ENCODE results near the gene ST6GALNAC1. TPM values are rescaled to one million over a fixed set of nuclear protein-coding genes. Genes with fewer than 3 reads are reported as not detected.
"Not testable (repeated sequence)": the region's sequence is repeated elsewhere in the genome, so short reads cannot be mapped to it uniquely, and the experiment has no call there.

Gene ST6GALNAC1
- total RNA-seq, 1 donor from 2014 or later: 14.1 TPM

GRCh38 chr17:76640550-76641380 is 2.8 kb downstream of the ST6GALNAC1 start:
- Histone ChIP-seq H3K27me3 (no peaks in the 10 kb centered on the region), H3K4me3 (no peak overlapping the region), H3K4me1 (peaks cover 8% of the 10 kb centered on the region), H3K36me3 (no peaks in the 10 kb centered on the region), H3K27ac (peak overlapping the region; percentile 68), H3K9me3 (no peaks in the 10 kb centered on the region)
- intact Hi-C loops (cut with DNase I): no loop called here
- ATAC-seq: no peak
- no peak for TF ChIP-seq CTCF (IDR thresholded peaks at IDR 0.05)
- DNase-seq: no peak

GRCh38 chr17:76638263-76638662 is 5.3 kb downstream of the ST6GALNAC1 start:
- ATAC-seq (no peak), DNase-seq (no peak)
- H3K36me3 ChIP-seq: no peaks in the 10 kb centered on the region
- TF ChIP-seq CTCF (IDR thresholded peaks at IDR 0.05): no peak
- intact Hi-C loops (cut with DNase I): no loop called here
- H3K4me3 ChIP-seq: no peak overlapping the region
- no peaks in the 10 kb centered on the region for H3K4me1 ChIP-seq
- H3K27ac ChIP-seq: no peak overlapping the region
- H3K27me3 ChIP-seq: no peaks in the 10 kb centered on the region
- no peaks in the 10 kb centered on the region for H3K9me3 ChIP-seq

- DNase-seq; H3K27ac ChIP-seq; ATAC-seq; H3K27me3 ChIP-seq; H3K4me1 ChIP-seq; H3K4me3 ChIP-seq; H3K36me3 ChIP-seq; intact Hi-C loops (cut with DNase I); H3K9me3 ChIP-seq: not testable (repeated sequence)
Observed at GRCh38 chr17:76636486-76637206, 6.9 kb downstream of the ST6GALNAC1 start.

GRCh38 chr17:76635659-76636360 is 7.7 kb downstream of the ST6GALNAC1 start:
- no peaks in the 10 kb centered on the region for H3K36me3 ChIP-seq
- no peaks in the 10 kb centered on the region for H3K4me1 ChIP-seq
- ATAC-seq (no peak), DNase-seq (no peak)
- intact Hi-C loops (cut with DNase I): no loop called here
- no peak for TF ChIP-seq CTCF (IDR thresholded peaks at IDR 0.05)
- no peak overlapping the region for H3K27ac ChIP-seq
- no peaks in the 10 kb centered on the region for H3K9me3 ChIP-seq
- H3K27me3 ChIP-seq: no peaks in the 10 kb centered on the region
- no peak overlapping the region for H3K4me3 ChIP-seq

GRCh38 chr17:76635039-76635438 is 8.5 kb downstream of the ST6GALNAC1 start:
- intact Hi-C loops (cut with DNase I): no loop called here

More at GRCh38 chr17:76635039-76635438, 8.5 kb downstream of the ST6GALNAC1 start:
- no peaks in the 10 kb centered on the region for H3K36me3 ChIP-seq
- no peak for TF ChIP-seq CTCF (IDR thresholded peaks at IDR 0.05)
- no peaks in the 10 kb centered on the region for H3K27me3 ChIP-seq
- H3K4me3 ChIP-seq: no peak overlapping the region
- ATAC-seq (no peak), DNase-seq (peak; percentile 6)
- no peak overlapping the region for H3K27ac ChIP-seq
- H3K4me1 ChIP-seq: no peaks in the 10 kb centered on the region
- H3K9me3 ChIP-seq: no peaks in the 10 kb centered on the region

Measured in upper lobe of right lung (tissue), 1 donor.